ENCODE data around the gene ERVH48-1. TPM values are rescaled to one million over a fixed set of nuclear protein-coding genes. Genes with fewer than 3 reads are reported as not detected.
"Not testable (repeated sequence)": the region's sequence is repeated elsewhere in the genome, so short reads cannot be mapped to it uniquely, and the experiment has no call there.

Gene ERVH48-1
- total RNA-seq, 1 experiment from 2014 or later: not detected

- Histone ChIP-seq H3K4me3 (no peak overlapping the region), H3K36me3 (ENCODE audit: low read depth) (no peaks in the 10 kb centered on the region), H3F3A (ENCODE audit: insufficient read depth, low read depth) (peaks cover 12% of the 10 kb centered on the region; the same call in 1 of the 2 replicates), H4K20me1 (ENCODE audit: insufficient read depth) (no peaks in the 10 kb centered on the region), H3K4me1 (replicated peaks; ENCODE audit: insufficient read depth) (peaks cover 7% of the 10 kb centered on the region; the same call in 1 of the 2 replicates), H3K27ac (no peak overlapping the region), H3K9me2 (ENCODE audit: insufficient read depth) (no peaks in the 10 kb centered on the region), H3K79me2 (ENCODE audit: low read depth) (no peaks in the 10 kb centered on the region), H2AFZ (no peak overlapping the region), H3K4me2 (no peak overlapping the region), H3K27me3 (ENCODE audit: insufficient read depth, low read depth) (no peaks in the 10 kb centered on the region), H3K9me3 (ENCODE audit: insufficient read depth, low read depth) (no peaks in the 10 kb centered on the region)
- no TSS peak for BruUV-seq (replicated peaks)
- intact Hi-C loops (cut with micrococcal nuclease; ENCODE audit: unreplicated experiment): no loop called here
- ChIA-PET POLR2A (ENCODE audit: unreplicated experiment) (interaction anchor here (0.6 kb wide), 1 partner anchor 18 kb away, joined by 3 read pairs; no protein-coding TSS in a partner anchor), CTCF (no interaction called here)
- no peak for DNase-seq
- TF ChIP-seq, protein P1, sequence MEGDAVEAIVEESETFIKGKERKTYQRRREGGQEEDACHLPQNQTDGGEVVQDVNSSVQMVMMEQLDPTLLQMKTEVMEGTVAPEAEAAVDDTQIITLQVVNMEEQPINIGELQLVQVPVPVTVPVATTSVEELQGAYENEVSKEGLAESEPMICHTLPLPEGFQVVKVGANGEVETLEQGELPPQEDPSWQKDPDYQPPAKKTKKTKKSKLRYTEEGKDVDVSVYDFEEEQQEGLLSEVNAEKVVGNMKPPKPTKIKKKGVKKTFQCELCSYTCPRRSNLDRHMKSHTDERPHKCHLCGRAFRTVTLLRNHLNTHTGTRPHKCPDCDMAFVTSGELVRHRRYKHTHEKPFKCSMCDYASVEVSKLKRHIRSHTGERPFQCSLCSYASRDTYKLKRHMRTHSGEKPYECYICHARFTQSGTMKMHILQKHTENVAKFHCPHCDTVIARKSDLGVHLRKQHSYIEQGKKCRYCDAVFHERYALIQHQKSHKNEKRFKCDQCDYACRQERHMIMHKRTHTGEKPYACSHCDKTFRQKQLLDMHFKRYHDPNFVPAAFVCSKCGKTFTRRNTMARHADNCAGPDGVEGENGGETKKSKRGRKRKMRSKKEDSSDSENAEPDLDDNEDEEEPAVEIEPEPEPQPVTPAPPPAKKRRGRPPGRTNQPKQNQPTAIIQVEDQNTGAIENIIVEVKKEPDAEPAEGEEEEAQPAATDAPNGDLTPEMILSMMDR (conservative IDR thresholded peaks at IDR 0.05): no peak
- no peak for TF ChIP-seq EZH2 (IDR thresholded peaks at IDR 0.05; ENCODE audit: low read depth)
Observed at GRCh38 chr21:42942244-42942643, 16.8 kb upstream of the ERVH48-1 start.

GRCh38 chr21:42941696-42942085, 16.3 kb upstream of the ERVH48-1 start:
- Histone ChIP-seq H3K9me2 (ENCODE audit: insufficient read depth) (no peaks in the 10 kb centered on the region), H3F3A (ENCODE audit: insufficient read depth, low read depth) (peaks cover 12% of the 10 kb centered on the region; the same call in 1 of the 2 replicates), H4K20me1 (ENCODE audit: insufficient read depth) (no peaks in the 10 kb centered on the region), H3K27me3 (ENCODE audit: insufficient read depth, low read depth) (no peaks in the 10 kb centered on the region), H3K79me2 (ENCODE audit: low read depth) (no peaks in the 10 kb centered on the region), H3K4me1 (replicated peaks; ENCODE audit: insufficient read depth) (peaks cover 7% of the 10 kb centered on the region; the same call in 1 of the 2 replicates), H3K4me3 (no peak overlapping the region), H3K9me3 (ENCODE audit: insufficient read depth, low read depth) (no peaks in the 10 kb centered on the region), H2AFZ (no peak overlapping the region), H3K36me3 (ENCODE audit: low read depth) (no peaks in the 10 kb centered on the region), H3K27ac (no peak overlapping the region), H3K4me2 (no peak overlapping the region)
- ChIA-PET CTCF (no interaction called here), POLR2A (ENCODE audit: unreplicated experiment) (interaction anchor here (0.6 kb wide), 1 partner anchor 18 kb away, joined by 3 read pairs; no protein-coding TSS in a partner anchor)
- TF ChIP-seq EZH2 (IDR thresholded peaks at IDR 0.05; ENCODE audit: low read depth): no peak
- TF ChIP-seq, protein P1 (conservative IDR thresholded peaks at IDR 0.05): no peak
- intact Hi-C loops (cut with micrococcal nuclease; ENCODE audit: unreplicated experiment): no loop called here
- BruUV-seq (replicated peaks): no TSS peak
- DNase-seq: no peak

GRCh38 chr21:42939582-42940413, 14.4 kb upstream of the ERVH48-1 start:
- BruUV-seq (replicated peaks): no TSS peak
- Histone ChIP-seq H3K9me2 (ENCODE audit: insufficient read depth) (no peaks in the 10 kb centered on the region), H3K4me3 (no peak overlapping the region), H4K20me1 (ENCODE audit: insufficient read depth) (no peaks in the 10 kb centered on the region), H3K9me3 (ENCODE audit: insufficient read depth, low read depth) (no peaks in the 10 kb centered on the region), H3K4me2 (0 out of 2 replicates have a peak overlapping the region, but pooled peaks have one; percentile 1), H3K79me2 (ENCODE audit: low read depth) (no peaks in the 10 kb centered on the region), H2AFZ (no peak overlapping the region), H3K27me3 (ENCODE audit: insufficient read depth, low read depth) (no peaks in the 10 kb centered on the region), H3K4me1 (replicated peaks; ENCODE audit: insufficient read depth) (peaks cover 7% of the 10 kb centered on the region; the same call in 1 of the 2 replicates), H3K27ac (no peak overlapping the region), H3F3A (ENCODE audit: insufficient read depth, low read depth) (peaks cover 12% of the 10 kb centered on the region; the same call in 1 of the 2 replicates), H3K36me3 (ENCODE audit: low read depth) (no peaks in the 10 kb centered on the region)
- ChIA-PET POLR2A (ENCODE audit: unreplicated experiment) (no interaction called here), CTCF (no interaction called here)
- DNase-seq: peak; percentile 51 to 85
- intact Hi-C loops (cut with micrococcal nuclease; ENCODE audit: unreplicated experiment): no loop called here
- TF ChIP-seq, protein P1 (conservative IDR thresholded peaks at IDR 0.05): no peak
- no peak for TF ChIP-seq EZH2 (IDR thresholded peaks at IDR 0.05; ENCODE audit: low read depth)

DNA sequence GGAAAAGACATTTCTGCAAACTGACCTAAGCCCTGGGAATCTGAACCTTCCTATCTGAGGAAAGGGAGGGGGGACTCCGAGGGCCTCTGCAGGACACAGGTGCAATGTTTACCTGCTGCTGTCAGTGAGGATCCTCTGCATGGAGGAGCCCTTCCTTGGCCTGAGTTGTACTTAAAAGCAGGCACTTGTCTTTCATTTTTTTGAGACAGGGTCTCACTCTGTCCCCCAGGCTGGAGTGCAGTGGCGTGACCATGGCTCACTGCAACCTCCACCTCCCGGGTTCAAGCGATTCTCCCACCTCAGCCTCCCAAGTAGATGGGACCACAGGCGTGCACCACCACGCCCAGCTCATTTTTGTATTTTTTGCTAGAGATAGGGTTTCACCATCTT, 13.2 kb upstream of the ERVH48-1 start:
- H3K27me3 ChIP-seq (ENCODE audit: insufficient read depth, low read depth); H3K36me3 ChIP-seq (ENCODE audit: low read depth); H3K9me3 ChIP-seq (ENCODE audit: insufficient read depth, low read depth); H3K9me2 ChIP-seq (ENCODE audit: insufficient read depth); H4K20me1 ChIP-seq (ENCODE audit: insufficient read depth); H2AFZ ChIP-seq; H3K27ac ChIP-seq; H3K79me2 ChIP-seq (ENCODE audit: low read depth); H3K4me3 ChIP-seq; POLR2A ChIA-PET (ENCODE audit: unreplicated experiment); H3K4me2 ChIP-seq; DNase-seq; BruUV-seq (replicated peaks); H3K4me1 ChIP-seq (replicated peaks; ENCODE audit: insufficient read depth); intact Hi-C loops (cut with micrococcal nuclease; ENCODE audit: unreplicated experiment); CTCF ChIA-PET: not testable (repeated sequence)
- H3F3A ChIP-seq (ENCODE audit: insufficient read depth, low read depth): peaks cover 12% of the 10 kb centered on the region; the same call in 1 of the 2 replicates
